NOMO-1 treated with DMSO at 0.1 percent for 48 hours (cell line): ENCODE results near the gene SPINK5.

Experiments
- DNase-seq: peaks from one replicate; lab custom pipeline; 2025; ENCODE audit not compliant: unreplicated experiment; lab: John Stamatoyannopoulos, UW

The SPINK5 gene

DNA sequence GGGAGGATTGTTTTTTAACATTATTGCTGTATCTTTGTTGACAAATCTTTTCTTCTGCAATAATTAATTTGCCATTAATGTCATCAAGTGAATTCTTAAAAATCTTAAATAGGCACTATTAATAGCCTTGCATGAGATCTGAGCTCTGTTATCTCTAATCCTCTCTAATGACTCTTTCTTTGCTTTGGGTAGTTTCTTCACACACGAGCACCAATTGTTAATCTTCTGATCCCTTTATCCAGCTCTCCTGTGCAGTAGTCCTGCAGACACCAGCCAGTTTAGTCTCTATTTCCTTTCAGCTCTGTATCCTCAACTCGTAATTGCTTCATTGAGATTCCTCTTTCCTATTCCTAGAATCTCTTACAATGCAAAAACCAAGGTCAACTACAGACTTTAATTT, 112.7 kb downstream of the SPINK5 start:
- DNase-seq = no peak

DNA sequence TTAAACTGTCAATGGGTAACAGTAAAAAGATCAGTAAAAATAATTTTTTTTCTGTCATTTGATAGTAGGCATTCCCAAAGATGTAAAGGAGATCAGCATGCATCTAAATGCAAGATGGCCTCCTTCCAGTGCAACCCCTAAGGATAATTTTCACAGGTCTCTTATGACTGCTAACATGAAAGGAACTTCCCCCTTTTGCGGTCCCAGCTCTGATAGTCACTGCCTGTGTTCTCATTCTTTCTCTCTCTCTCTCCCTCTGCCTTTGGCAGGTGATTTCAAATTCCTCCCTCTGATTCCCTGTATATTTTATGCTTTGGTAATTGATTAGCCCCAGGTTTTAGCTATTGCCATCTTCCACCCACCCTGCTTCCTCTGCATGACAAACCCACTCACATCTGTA, 113.4 kb downstream of the SPINK5 start:
- no peak for DNase-seq

DNA sequence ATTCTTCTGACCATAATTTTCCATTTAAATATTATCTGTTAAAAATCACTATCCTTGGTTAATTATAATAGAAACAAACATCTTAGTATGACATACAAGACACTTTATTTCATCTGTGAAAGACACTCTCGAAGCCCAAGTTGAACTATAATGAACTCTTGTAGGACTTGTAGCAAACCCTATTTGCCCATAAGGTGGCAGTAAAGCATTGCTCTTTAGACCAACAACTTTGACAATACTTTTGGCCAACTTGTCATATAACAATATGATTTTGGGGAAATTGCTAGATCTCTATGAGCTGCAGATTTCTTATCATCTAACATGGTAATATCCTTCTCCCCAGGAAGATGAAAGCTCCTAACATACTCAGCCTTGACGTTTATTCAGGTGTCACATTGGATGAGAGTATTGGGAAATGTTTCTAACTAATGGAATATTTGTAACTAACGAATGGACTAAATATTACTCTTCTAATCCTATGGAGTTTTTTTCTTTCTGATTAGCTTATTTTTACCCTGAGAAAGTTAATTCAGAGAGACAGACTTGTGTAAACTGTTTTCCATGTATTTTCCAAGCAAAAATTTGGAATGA, 115.5 kb downstream of the SPINK5 start:
- peak; percentile 54 for DNase-seq

- DNase-seq = peak; percentile 95
Observed at GRCh38 chr5:148186248-148187003, 122.6 kb downstream of the SPINK5 start.
